ENCODE measurements around the gene ITPRID2. TPM values are rescaled to one million over a fixed set of nuclear protein-coding genes. Genes with fewer than 3 reads are reported as not detected.
A peak's percentile ranks its signal among the peaks of the same experiment; 100 is the strongest.

The ITPRID2 gene
- total RNA-seq (2021; ENCODE audit: unreplicated experiment) (1,605 TPM), Bru-seq, nascent RNA (percentile 100 among the genes with signal in this experiment), BruChase-seq, experiment 1, labeled RNA remaining after a 6-hour chase (percentile 100 among the genes with signal in this experiment), BruChase-seq, experiment 2, labeled RNA remaining after a 2-hour chase (percentile 100 among the genes with signal in this experiment)
- 428 and 446 TPM in 2 replicates for polyA plus RNA-seq (2012)
- long read RNA-seq, full-length matches to known transcripts, result 1,212 of 2,047 reads
- long read RNA-seq, partial matches to known transcripts, result 459 of 2,047 reads
- long read RNA-seq, other reads (novel, unspliced or antisense), result 376 of 2,047 reads

DNA sequence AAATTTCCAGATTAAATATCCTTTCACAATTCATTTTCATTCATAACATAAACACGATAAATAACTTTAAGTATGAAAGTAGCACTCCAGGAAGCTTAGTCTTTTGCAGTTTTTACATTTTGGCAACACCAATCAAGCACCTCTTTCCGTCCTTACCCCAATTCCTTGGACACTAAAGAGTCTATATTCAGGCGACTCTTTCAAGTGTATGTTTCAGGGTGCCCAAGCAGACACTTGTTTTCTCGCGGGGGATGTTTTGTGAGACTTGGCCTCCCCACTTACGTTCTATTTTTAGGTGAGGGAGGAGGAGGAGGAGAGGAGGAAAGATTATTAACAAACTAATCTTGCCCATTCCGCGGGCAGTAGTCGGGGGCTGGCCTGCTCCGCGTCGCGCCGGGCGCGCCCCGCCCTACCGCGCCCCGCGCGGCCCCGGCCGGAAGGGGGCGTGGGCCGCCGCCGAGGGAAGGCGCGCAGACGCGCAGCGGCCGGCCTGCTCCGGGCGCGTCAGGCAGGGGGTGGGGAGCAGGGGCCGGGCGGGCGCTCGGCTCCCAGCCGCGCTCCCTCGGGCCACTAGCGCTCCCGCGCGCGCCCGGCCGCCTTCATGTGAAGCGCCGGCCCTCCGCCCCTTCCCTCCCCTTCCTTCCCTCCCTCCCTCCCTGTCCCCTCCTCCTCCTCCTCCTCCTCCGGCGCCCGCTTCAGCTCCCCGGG, at the start of gene ITPRID2:
ITPRID2 (plus strand) TSS at position 473 of the 708 bp plus-strand sequence. CDS start 337 bp downstream, outside the sequence.
- BruUV-seq (replicated peaks), result no TSS peak
- ChIA-PET POLR2A (interaction anchor here (0.6 to 5.6 kb wide), 18 partner anchors 9 to 150 kb away, joined by 3 to 40 read pairs (median 4); no protein-coding TSS in a partner anchor), RAD21 (ENCODE audit: low non-redundant PET in 1 of 2, low total read pairs in 2 of 2, uncharacterized antibody in 2 of 2, unreplicated experiment in 2 of 2) (interaction anchor here in 1 of 2 experiments (0.6 kb wide), 1 partner anchor 79 kb away, joined by 3 read pairs; no protein-coding TSS in a partner anchor), CTCF (interaction anchor here (0.6 to 1.2 kb wide), 3 partner anchors 8 to 95 kb away, joined by 3 to 5 read pairs (median 5); no protein-coding TSS in a partner anchor)
- Histone ChIP-seq H3K9ac (ENCODE audit: low read length) (peak within 1 kb of the TSS; percentile 84), H3K4me2 (ENCODE audit: low read length) (peak within 1 kb of the TSS; percentile 92), H3K36me3 (ENCODE audit: control insufficient read depth in 1 of 2, insufficient read depth in 2 of 2, low read length in 2 of 2) (peaks cover 27 to 34% of the 10 kb centered on the region in 2 experiments), H3K4me3 (replicated peaks in 1 of 2; ENCODE audit: low read depth in 1 of 2, low read length in 2 of 2) (peak within 1 kb of the TSS; percentile 74 to 81), H3K4me1 (ENCODE audit: control insufficient read depth in 1 of 2, insufficient read depth in 2 of 2, low read length in 2 of 2) (peaks cover 52 to 79% of the 10 kb centered on the region in 2 experiments), H3K27ac (ENCODE audit: low read depth, low read length) (peak within 1 kb of the TSS; percentile 99), H3K9me2 (ENCODE audit: insufficient read depth) (no peaks in the 10 kb centered on the region), H3K79me2 (ENCODE audit: insufficient read depth, low read length) (peaks cover 65% of the 10 kb centered on the region), H2AFZ (ENCODE audit: low read depth, low read length, poor library complexity, severe bottlenecking) (no peak within 1 kb of the TSS), H3K27me3 (ENCODE audit: insufficient read depth, low read length) (no peaks in the 10 kb centered on the region), H4K20me1 (ENCODE audit: insufficient read depth) (no peaks in the 10 kb centered on the region), H3K9me3 (ENCODE audit: control insufficient read depth in 1 of 2, insufficient read depth in 1 of 2, low read depth in 1 of 2, low read length in 2 of 2) (no peaks in the 10 kb centered on the region)
- ATAC-seq (peak; percentile 89), DNase-seq (ENCODE audit: low read depth, low spot score) (peak; percentile 74)
- intact Hi-C loops (cut with micrococcal nuclease), result loop anchor here (1.0 to 2.0 kb wide), 3 partner anchors 15 to 148 kb away; no protein-coding TSS in a partner anchor
- TF ChIP-seq EGR1 (IDR thresholded peaks at IDR 0.05; ENCODE audit: low read depth) (0 out of 2 replicates have a peak, but pooled peaks have one; percentile 24), POLR2A (IDR thresholded peaks at IDR 0.05; ENCODE audit: borderline replicate concordance, extremely low read depth, insufficient read depth, insufficient read length) (no peak), CEBPB (IDR thresholded peaks at IDR 0.05; ENCODE audit: low read depth) (0 out of 2 replicates have a peak, but pooled peaks have one; percentile 11), CBX3 (IDR thresholded peaks at IDR 0.05; ENCODE audit: low read depth) (no peak), TCF7L2 (IDR thresholded peaks at IDR 0.05; ENCODE audit: borderline replicate concordance, extremely low read depth, insufficient read depth, insufficient read length) (peak; percentile 87), ELF1 (IDR thresholded peaks at IDR 0.05; ENCODE audit: borderline replicate concordance, low read depth) (no peak), SRF (IDR thresholded peaks at IDR 0.05; ENCODE audit: low read depth) (no peak), ZFX (IDR thresholded peaks at IDR 0.05) (no peak), SIN3A (IDR thresholded peaks at IDR 0.05; ENCODE audit: low read depth) (no peak), YY1 (IDR thresholded peaks at IDR 0.05; ENCODE audit: extremely low read depth, insufficient replicate concordance, low read depth, low read length) (peak; percentile 7), POLR2AphosphoS5 (IDR thresholded peaks at IDR 0.05; ENCODE audit: low read depth, low read length) (peak; percentile 49), EZH2 (IDR thresholded peaks at IDR 0.05) (no peak), JUND (IDR thresholded peaks at IDR 0.05) (no peak), SP1 (IDR thresholded peaks at IDR 0.05; ENCODE audit: low read depth) (peak; percentile 9), EZH2phosphoT487 (IDR thresholded peaks at IDR 0.05; ENCODE audit: borderline replicate concordance) (no peak), ZNF274 (IDR thresholded peaks at IDR 0.05; ENCODE audit: low read depth, low read length) (no peak), RAD21 (IDR thresholded peaks at IDR 0.05; ENCODE audit: low read depth) (peak; percentile 16; the same call in 1 of the 2 replicates)
- TF ChIP-seq, protein P1, sequence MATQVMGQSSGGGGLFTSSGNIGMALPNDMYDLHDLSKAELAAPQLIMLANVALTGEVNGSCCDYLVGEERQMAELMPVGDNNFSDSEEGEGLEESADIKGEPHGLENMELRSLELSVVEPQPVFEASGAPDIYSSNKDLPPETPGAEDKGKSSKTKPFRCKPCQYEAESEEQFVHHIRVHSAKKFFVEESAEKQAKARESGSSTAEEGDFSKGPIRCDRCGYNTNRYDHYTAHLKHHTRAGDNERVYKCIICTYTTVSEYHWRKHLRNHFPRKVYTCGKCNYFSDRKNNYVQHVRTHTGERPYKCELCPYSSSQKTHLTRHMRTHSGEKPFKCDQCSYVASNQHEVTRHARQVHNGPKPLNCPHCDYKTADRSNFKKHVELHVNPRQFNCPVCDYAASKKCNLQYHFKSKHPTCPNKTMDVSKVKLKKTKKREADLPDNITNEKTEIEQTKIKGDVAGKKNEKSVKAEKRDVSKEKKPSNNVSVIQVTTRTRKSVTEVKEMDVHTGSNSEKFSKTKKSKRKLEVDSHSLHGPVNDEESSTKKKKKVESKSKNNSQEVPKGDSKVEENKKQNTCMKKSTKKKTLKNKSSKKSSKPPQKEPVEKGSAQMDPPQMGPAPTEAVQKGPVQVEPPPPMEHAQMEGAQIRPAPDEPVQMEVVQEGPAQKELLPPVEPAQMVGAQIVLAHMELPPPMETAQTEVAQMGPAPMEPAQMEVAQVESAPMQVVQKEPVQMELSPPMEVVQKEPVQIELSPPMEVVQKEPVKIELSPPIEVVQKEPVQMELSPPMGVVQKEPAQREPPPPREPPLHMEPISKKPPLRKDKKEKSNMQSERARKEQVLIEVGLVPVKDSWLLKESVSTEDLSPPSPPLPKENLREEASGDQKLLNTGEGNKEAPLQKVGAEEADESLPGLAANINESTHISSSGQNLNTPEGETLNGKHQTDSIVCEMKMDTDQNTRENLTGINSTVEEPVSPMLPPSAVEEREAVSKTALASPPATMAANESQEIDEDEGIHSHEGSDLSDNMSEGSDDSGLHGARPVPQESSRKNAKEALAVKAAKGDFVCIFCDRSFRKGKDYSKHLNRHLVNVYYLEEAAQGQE (IDR thresholded peaks at IDR 0.05; ENCODE audit: low read depth), result no peak
- TF ChIP-seq, protein P2, sequence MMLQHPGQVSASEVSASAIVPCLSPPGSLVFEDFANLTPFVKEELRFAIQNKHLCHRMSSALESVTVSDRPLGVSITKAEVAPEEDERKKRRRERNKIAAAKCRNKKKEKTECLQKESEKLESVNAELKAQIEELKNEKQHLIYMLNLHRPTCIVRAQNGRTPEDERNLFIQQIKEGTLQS (IDR thresholded peaks at IDR 0.05), result no peak
- TF ChIP-seq, protein P3, sequence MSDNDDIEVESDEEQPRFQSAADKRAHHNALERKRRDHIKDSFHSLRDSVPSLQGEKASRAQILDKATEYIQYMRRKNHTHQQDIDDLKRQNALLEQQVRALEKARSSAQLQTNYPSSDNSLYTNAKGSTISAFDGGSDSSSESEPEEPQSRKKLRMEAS (IDR thresholded peaks at IDR 0.05), result no peak
- TF ChIP-seq, protein P4, sequence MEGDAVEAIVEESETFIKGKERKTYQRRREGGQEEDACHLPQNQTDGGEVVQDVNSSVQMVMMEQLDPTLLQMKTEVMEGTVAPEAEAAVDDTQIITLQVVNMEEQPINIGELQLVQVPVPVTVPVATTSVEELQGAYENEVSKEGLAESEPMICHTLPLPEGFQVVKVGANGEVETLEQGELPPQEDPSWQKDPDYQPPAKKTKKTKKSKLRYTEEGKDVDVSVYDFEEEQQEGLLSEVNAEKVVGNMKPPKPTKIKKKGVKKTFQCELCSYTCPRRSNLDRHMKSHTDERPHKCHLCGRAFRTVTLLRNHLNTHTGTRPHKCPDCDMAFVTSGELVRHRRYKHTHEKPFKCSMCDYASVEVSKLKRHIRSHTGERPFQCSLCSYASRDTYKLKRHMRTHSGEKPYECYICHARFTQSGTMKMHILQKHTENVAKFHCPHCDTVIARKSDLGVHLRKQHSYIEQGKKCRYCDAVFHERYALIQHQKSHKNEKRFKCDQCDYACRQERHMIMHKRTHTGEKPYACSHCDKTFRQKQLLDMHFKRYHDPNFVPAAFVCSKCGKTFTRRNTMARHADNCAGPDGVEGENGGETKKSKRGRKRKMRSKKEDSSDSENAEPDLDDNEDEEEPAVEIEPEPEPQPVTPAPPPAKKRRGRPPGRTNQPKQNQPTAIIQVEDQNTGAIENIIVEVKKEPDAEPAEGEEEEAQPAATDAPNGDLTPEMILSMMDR (IDR thresholded peaks at IDR 0.05 in 2 of 3, conservative IDR thresholded peaks at IDR 0.05 in 1 of 3; ENCODE audit: borderline replicate concordance in 1 of 3, insufficient read depth in 1 of 3, low read depth in 2 of 3, low read length in 2 of 3), result no peak
